Neural cell (in vitro differentiated cells): ENCODE data around the gene CAMK2A. TPM values are rescaled to one million over a fixed set of nuclear protein-coding genes. Genes with fewer than 3 reads are reported as not detected.

Experiments
- H2AFZ ChIP-seq: fragments of 200-600, 300-800 bp; sonication (generic), shearing (Covaris generic); 2 replicates; pipeline ENCODE4 v1.6.0; 2014; ENCODE audit warnings: low read depth, mild to moderate bottlenecking, antibody characterized with exemption, low read length, moderate library complexity
- H3F3A ChIP-seq: fragments of 200-600 bp; shearing (Covaris generic); 2 replicates; pipeline ENCODE4 v1.6.1; 2016; ENCODE audit warnings: mild to moderate bottlenecking, moderate library complexity, mixed read lengths, antibody characterized with exemption, low read length; ENCODE audit not compliant: insufficient read depth, poor library complexity, severe bottlenecking
- H3K27ac ChIP-seq: fragments of 200-600, 300-800 bp; sonication (generic), shearing (Covaris generic); 2 replicates; pipeline ENCODE4 v1.5.1; 2014; ENCODE audit warnings: mild to moderate bottlenecking, low read length, moderate library complexity
- H3K27me3 ChIP-seq: fragments of 300-800, 200-600 bp; sonication (generic), shearing (Covaris generic); 2 replicates; pipeline ENCODE4 v1.6.0; 2014; ENCODE audit warnings: mild to moderate bottlenecking, low read depth, low read length, moderate library complexity; ENCODE audit not compliant: insufficient read depth
- H3K36me3 ChIP-seq: fragments of 300-800, 200-600 bp; sonication (generic), shearing (Covaris generic); 2 replicates; pipeline ENCODE4 v1.5.1; 2014; ENCODE audit warnings: mild to moderate bottlenecking, antibody characterized with exemption, low read length, moderate library complexity; ENCODE audit not compliant: insufficient read depth
- H3K4me2 ChIP-seq: fragments of 300-800, 200-600 bp; sonication (generic), shearing (Covaris generic); 2 replicates; pipeline ENCODE4 v1.6.0; 2014; ENCODE audit warnings: mild to moderate bottlenecking, low read length
- H3K4me3 ChIP-seq: fragments of 300-800, 200-600 bp; sonication (generic), shearing (Covaris generic); 2 replicates; pipeline ENCODE4 v1.5.1; 2014; ENCODE audit warnings: mild to moderate bottlenecking, low read length, moderate library complexity
- H3K79me2 ChIP-seq: fragments of 200-600 bp; shearing (Covaris generic); replicated peaks from 2 replicates; pipeline ENCODE4 v1.6.0; 2014; ENCODE audit warnings: mild to moderate bottlenecking, low read length, moderate library complexity; ENCODE audit not compliant: insufficient read depth
- H3K9ac ChIP-seq: fragments of 300-800, 200-600 bp; sonication (generic), shearing (Covaris generic); 2 replicates; pipeline ENCODE4 v1.6.1; 2016; ENCODE audit warnings: mild to moderate bottlenecking, low read length, mixed read lengths
- H3K9me2 ChIP-seq: fragments of 200-600 bp; shearing (Covaris generic); 2 replicates; pipeline ENCODE4 v1.6.1; 2016; ENCODE audit warnings: mild to moderate bottlenecking, low read length, mixed read lengths; ENCODE audit not compliant: insufficient read depth
- H3K9me3 ChIP-seq: fragments of 200-600, 300-800 bp; sonication (generic), shearing (Covaris generic); 2 replicates; pipeline ENCODE4 v1.6.1; 2016; ENCODE audit warnings: mild to moderate bottlenecking, mixed run types, low read length, moderate library complexity, mixed read lengths
- H4K20me1 ChIP-seq: fragments of 200-600 bp; shearing (Covaris generic); 2 replicates; pipeline ENCODE4 v1.6.1; 2016; ENCODE audit warnings: mild to moderate bottlenecking, mixed run types; ENCODE audit not compliant: insufficient read depth
- CTCF ChIP-seq: fragments of 450-650 bp; IDR thresholded peaks from 2 replicates; pipeline ENCODE4 v1.5.1; 2014; ENCODE audit warnings: antibody characterized with exemption, mild to moderate bottlenecking, moderate library complexity; ENCODE audit not compliant: poor library complexity, severe bottlenecking
- EP300 ChIP-seq: fragments of 450-650 bp; conservative IDR thresholded peaks from 2 replicates; pipeline ENCODE4 v1.6.1; 2014; ENCODE audit warnings: antibody characterized with exemption, mild to moderate bottlenecking, moderate library complexity; ENCODE audit not compliant: poor library complexity, severe bottlenecking
- EZH2 ChIP-seq: fragments of 200-600, 300-800 bp; shearing (Covaris generic), sonication (generic); IDR thresholded peaks from 2 replicates; pipeline ENCODE4 v1.6.1; 2014; ENCODE audit warnings: antibody characterized with exemption, low read length, borderline replicate concordance, mild to moderate bottlenecking; ENCODE audit not compliant: insufficient read depth, poor library complexity, severe bottlenecking
- MXI1 ChIP-seq: fragments of 450-650 bp; conservative IDR thresholded peaks from 2 replicates; pipeline ENCODE4 v1.6.1; 2014; ENCODE audit warnings: antibody characterized with exemption, mild to moderate bottlenecking; ENCODE audit not compliant: poor library complexity, severe bottlenecking
- POLR2AphosphoS5 ChIP-seq: IDR thresholded peaks from 2 replicates; pipeline ENCODE4 v1.6.1; 2012
- RAD21 ChIP-seq: fragments of 450-650 bp; conservative IDR thresholded peaks from 2 replicates; pipeline ENCODE4 v1.6.1; 2014; ENCODE audit warnings: antibody characterized with exemption, mild to moderate bottlenecking, moderate library complexity
- REST ChIP-seq: IDR thresholded peaks from 2 replicates; pipeline ENCODE4 v1.6.1; 2012; ENCODE audit warnings: borderline replicate concordance
- SMC3 ChIP-seq: fragments of 450-650 bp; conservative IDR thresholded peaks from 2 replicates; pipeline ENCODE4 v1.6.1; 2014; ENCODE audit warnings: antibody characterized with exemption, mild to moderate bottlenecking, moderate library complexity; ENCODE audit not compliant: poor library complexity
- TAF1 ChIP-seq: IDR thresholded peaks from 2 replicates; pipeline ENCODE4 v1.6.1; 2012; ENCODE audit warnings: low read depth
- polyA plus RNA-seq: library from polyadenylated mRNA; depleted of rRNA; stranded (reverse); fragments of >200 nt; gene quantifications from 2 replicates; pipeline ENCODE4 v1.2.3, GENCODE V29; 2014

Gene CAMK2A
- polyA plus RNA-seq, 1 donor from 2014 or later, result 61.7 TPM

GRCh38 chr5:150245111-150245789 lies 44.3 kb downstream of the CAMK2A start:
- H3K4me2 ChIP-seq, result no peak overlapping the region
- H4K20me1 ChIP-seq, result no peaks in the 10 kb centered on the region
- no peak overlapping the region for H3K4me3 ChIP-seq
- H3F3A ChIP-seq, result no peaks in the 10 kb centered on the region
- no peak overlapping the region for H3K27ac ChIP-seq
- no peaks in the 10 kb centered on the region for H3K27me3 ChIP-seq
- no peaks in the 10 kb centered on the region for H3K9me3 ChIP-seq
- H2AFZ ChIP-seq, result no peak overlapping the region
- peaks cover 6% of the 10 kb centered on the region for H3K36me3 ChIP-seq
- TF ChIP-seq TAF1, result no peak
- TF ChIP-seq MXI1, result no peak
- TF ChIP-seq SMC3, result no peak
- no peak for TF ChIP-seq REST
- H3K9ac ChIP-seq, result no peak overlapping the region
- H3K9me2 ChIP-seq, result no peaks in the 10 kb centered on the region
- no peaks in the 10 kb centered on the region for H3K79me2 ChIP-seq

GRCh38 chr5:150244209-150244608 lies 45.4 kb downstream of the CAMK2A start:
- Histone ChIP-seq H3K27ac (no peak overlapping the region), H3K4me3 (no peak overlapping the region), H3K9me2 (no peaks in the 10 kb centered on the region), H4K20me1 (no peaks in the 10 kb centered on the region), H3K79me2 (no peaks in the 10 kb centered on the region), H3K36me3 (peaks cover 6% of the 10 kb centered on the region), H3K4me2 (no peak overlapping the region), H3K9me3 (no peaks in the 10 kb centered on the region), H2AFZ (no peak overlapping the region), H3F3A (no peaks in the 10 kb centered on the region), H3K9ac (no peak overlapping the region), H3K27me3 (no peaks in the 10 kb centered on the region)
- TF ChIP-seq EZH2 (no peak), EP300 (no peak), RAD21 (no peak), POLR2AphosphoS5 (no peak), MXI1 (no peak), REST (no peak), TAF1 (no peak), SMC3 (no peak), CTCF (no peak)
